HCT116 (cell line): ENCODE data around the gene CYB5A. TPM values are rescaled to one million over a fixed set of nuclear protein-coding genes. Genes with fewer than 3 reads are reported as not detected.

Source experiments
- ATAC-seq: fragments of 200-7000 bp; cut with Tn5 transposase; 2 replicates; pipeline ENCODE4 v1.9.1; 2020; ENCODE audit warnings: mild to moderate bottlenecking, moderate library complexity
- BruUV-seq: library from RNA; stranded (reverse); fragments of 400-500 nt; replicated peaks from 2 replicates; lab custom pipeline; 2021; lab: Mats Ljungman, UMichigan
- CTCF ChIA-PET: fragments of 300-600 bp; sonication (Branson Sonifier 250); formaldehyde crosslinking; loops from one replicate; lab custom pipeline; 2021; ENCODE audit warnings: antibody characterized with exemption; lab: Charles Lee
- POLR2A ChIA-PET: fragments of 300-600, 350-600 bp; sonication (Branson Sonifier 250); formaldehyde crosslinking; loops from one replicate; lab custom pipeline; 2021; ENCODE audit warnings: antibody characterized with exemption; lab: Charles Lee
- RAD21 ChIA-PET, 2 experiments: fragments of 300-600 bp; sonication (Branson Sonifier 250); formaldehyde crosslinking; loops; one replicate each; lab custom pipeline; 2023; ENCODE audit warnings: low total read pairs in 2 of 2; ENCODE audit not compliant: uncharacterized antibody in 2 of 2, unreplicated experiment in 2 of 2, low non-redundant PET in 1 of 2; lab: Charles Lee
- DNase-seq: peaks from one replicate; pipeline ENCODE4 v3.0.0-alpha.2; 2010; ENCODE audit warnings: low read depth, low spot score
- H2AFZ ChIP-seq: fragments of 200-600 bp; shearing (Covaris generic), sonication (generic); 2 replicates; pipeline ENCODE4 v1.6.1; 2017; ENCODE audit warnings: low read depth, mixed run types, mixed read lengths, antibody characterized with exemption, low read length; ENCODE audit not compliant: poor library complexity, severe bottlenecking
- H3K27ac ChIP-seq: 2 replicates; pipeline ENCODE4 v1.5.1; 2012; ENCODE audit warnings: low read depth, low read length
- H3K27me3 ChIP-seq: fragments of 200-600 bp; sonication (generic); 2 replicates; pipeline ENCODE4 v1.6.1; 2016; ENCODE audit warnings: mixed run types, low read length, mixed read lengths; ENCODE audit not compliant: insufficient read depth
- H3K36me3 ChIP-seq, 2 experiments: fragments of 200-500 bp in 1 of 2; fragments of 200-600 bp in 1 of 2; sonication (Bioruptor generic) in 1 of 2; sonication (generic) in 1 of 2; 2 replicates each; pipeline versions ENCODE4 v1.5.1 to v1.6.1; 2014 to 2016; ENCODE audit warnings: low read length in 2 of 2, inconsistent platforms in 1 of 2, mixed read lengths in 1 of 2, mixed run types in 1 of 2; ENCODE audit not compliant: insufficient read depth in 2 of 2, control insufficient read depth in 1 of 2
- H3K4me1 ChIP-seq, 2 experiments: fragments of 200-600 bp in 1 of 2; sonication (generic) in 1 of 2; 2 replicates each; pipeline versions ENCODE4 v1.5.1 to v1.6.1; 2012 to 2017; ENCODE audit warnings: low read length in 2 of 2, inconsistent platforms in 1 of 2, mild to moderate bottlenecking in 1 of 2, mixed read lengths in 1 of 2, mixed run types in 1 of 2, moderate library complexity in 1 of 2; ENCODE audit not compliant: insufficient read depth in 2 of 2, control insufficient read depth in 1 of 2
- H3K4me2 ChIP-seq: fragments of 200-600 bp; sonication (generic); 2 replicates; pipeline ENCODE4 v1.6.1; 2017; ENCODE audit warnings: mixed run types, low read length, mixed read lengths
- H3K4me3 ChIP-seq, 2 experiments: fragments of 200-600 bp in 1 of 2; sonication (generic) in 1 of 2; replicated peaks in 1 of 2; 2 replicates each; pipeline ENCODE4 v1.5.1; 2011 to 2016; ENCODE audit warnings: low read length in 2 of 2, control low read depth in 1 of 2, low read depth in 1 of 2, mild to moderate bottlenecking in 1 of 2, mixed read lengths in 1 of 2, mixed run types in 1 of 2
- H3K79me2 ChIP-seq: fragments of 200-600 bp; sonication (generic); 2 replicates; pipeline ENCODE4 v1.6.1; 2017; ENCODE audit warnings: mild to moderate bottlenecking, mixed run types, low read length, moderate library complexity, mixed read lengths; ENCODE audit not compliant: insufficient read depth
- H3K9ac ChIP-seq: fragments of 200-600 bp; sonication (generic); 2 replicates; pipeline ENCODE4 v1.6.1; 2016; ENCODE audit warnings: low read length, mixed read lengths
- H3K9me2 ChIP-seq: fragments of 200-600 bp; sonication (generic), shearing (Covaris generic); 2 replicates; pipeline ENCODE4 v1.6.1; 2017; ENCODE audit warnings: mixed run types, mild to moderate bottlenecking, moderate library complexity; ENCODE audit not compliant: insufficient read depth
- H3K9me3 ChIP-seq, 2 experiments: fragments of 200-500 bp in 1 of 2; fragments of 200-600 bp in 1 of 2; sonication (Bioruptor generic) in 1 of 2; sonication (generic) in 1 of 2; 2 replicates each; pipeline ENCODE4 v1.6.1; 2014 to 2017; ENCODE audit warnings: low read length in 2 of 2, mixed read lengths in 2 of 2, inconsistent platforms in 1 of 2, low read depth in 1 of 2, mild to moderate bottlenecking in 1 of 2, mixed run types in 1 of 2, moderate library complexity in 1 of 2; ENCODE audit not compliant: control insufficient read depth in 1 of 2, insufficient read depth in 1 of 2
- H4K20me1 ChIP-seq: fragments of 200-600 bp; sonication (generic), shearing (Covaris generic); 2 replicates; pipeline ENCODE4 v1.6.1; 2017; ENCODE audit warnings: mixed run types, mild to moderate bottlenecking, moderate library complexity; ENCODE audit not compliant: insufficient read depth
- intact Hi-C: fragments of 100-400 bp; cut with micrococcal nuclease; formaldehyde crosslinking; loops from 2 replicates; pipeline ENCODE4 v1.10.0; 2022
- total RNA-seq: library from RNA; stranded (reverse); gene quantifications from one replicate; pipeline ENCODE4 v1.2.1, GENCODE V29; 2021; ENCODE audit not compliant: unreplicated experiment
- TF ChIP-seq, protein P1 (sequence below): IDR thresholded peaks from 2 replicates; pipeline ENCODE4 v1.6.1; 2012; ENCODE audit warnings: low read depth
- TF ChIP-seq, protein P2 (sequence below): IDR thresholded peaks from 2 replicates; pipeline ENCODE4 v1.6.1; 2012

The CYB5A gene
- total RNA-seq, 1 experiment from 2014 or later = 37.7 TPM

DNA sequence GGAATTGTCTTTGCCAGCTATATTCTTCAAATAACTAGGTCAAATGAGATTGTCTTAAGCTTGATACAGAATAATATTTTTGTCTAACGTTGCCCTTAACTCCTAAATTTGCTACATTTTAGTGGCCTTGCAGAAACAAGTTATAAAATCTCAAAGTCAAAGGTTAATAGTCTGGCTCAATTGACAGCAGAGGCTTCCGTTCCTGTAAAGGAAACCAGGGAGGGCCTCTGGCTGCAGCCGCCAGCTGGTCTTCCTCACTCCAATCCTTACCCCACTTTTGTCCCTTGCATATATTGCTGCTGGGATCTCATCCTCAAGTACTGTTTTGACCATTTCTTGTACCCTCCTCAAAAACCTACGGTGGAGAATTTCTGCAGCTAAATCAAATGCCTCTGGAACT is 17.1 kb downstream of the CYB5A start:
- Histone ChIP-seq H3K9me3 (no peaks in the 10 kb centered on the region), H3K36me3 (no peaks in the 10 kb centered on the region), H3K4me2 (no peak overlapping the region), H3K4me3 (no peak overlapping the region), H3K9me2 (no peaks in the 10 kb centered on the region), H3K27me3 (no peaks in the 10 kb centered on the region), H3K4me1 (no peaks in the 10 kb centered on the region)
- ChIA-PET CTCF (no interaction called here), RAD21 (no interaction called here)
- no peak for ATAC-seq
- no TSS peak for BruUV-seq
- TF ChIP-seq, protein P1, sequence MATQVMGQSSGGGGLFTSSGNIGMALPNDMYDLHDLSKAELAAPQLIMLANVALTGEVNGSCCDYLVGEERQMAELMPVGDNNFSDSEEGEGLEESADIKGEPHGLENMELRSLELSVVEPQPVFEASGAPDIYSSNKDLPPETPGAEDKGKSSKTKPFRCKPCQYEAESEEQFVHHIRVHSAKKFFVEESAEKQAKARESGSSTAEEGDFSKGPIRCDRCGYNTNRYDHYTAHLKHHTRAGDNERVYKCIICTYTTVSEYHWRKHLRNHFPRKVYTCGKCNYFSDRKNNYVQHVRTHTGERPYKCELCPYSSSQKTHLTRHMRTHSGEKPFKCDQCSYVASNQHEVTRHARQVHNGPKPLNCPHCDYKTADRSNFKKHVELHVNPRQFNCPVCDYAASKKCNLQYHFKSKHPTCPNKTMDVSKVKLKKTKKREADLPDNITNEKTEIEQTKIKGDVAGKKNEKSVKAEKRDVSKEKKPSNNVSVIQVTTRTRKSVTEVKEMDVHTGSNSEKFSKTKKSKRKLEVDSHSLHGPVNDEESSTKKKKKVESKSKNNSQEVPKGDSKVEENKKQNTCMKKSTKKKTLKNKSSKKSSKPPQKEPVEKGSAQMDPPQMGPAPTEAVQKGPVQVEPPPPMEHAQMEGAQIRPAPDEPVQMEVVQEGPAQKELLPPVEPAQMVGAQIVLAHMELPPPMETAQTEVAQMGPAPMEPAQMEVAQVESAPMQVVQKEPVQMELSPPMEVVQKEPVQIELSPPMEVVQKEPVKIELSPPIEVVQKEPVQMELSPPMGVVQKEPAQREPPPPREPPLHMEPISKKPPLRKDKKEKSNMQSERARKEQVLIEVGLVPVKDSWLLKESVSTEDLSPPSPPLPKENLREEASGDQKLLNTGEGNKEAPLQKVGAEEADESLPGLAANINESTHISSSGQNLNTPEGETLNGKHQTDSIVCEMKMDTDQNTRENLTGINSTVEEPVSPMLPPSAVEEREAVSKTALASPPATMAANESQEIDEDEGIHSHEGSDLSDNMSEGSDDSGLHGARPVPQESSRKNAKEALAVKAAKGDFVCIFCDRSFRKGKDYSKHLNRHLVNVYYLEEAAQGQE = no peak
- TF ChIP-seq, all 23 proteins: peak for 0
- DNase-seq = no peak
- no peak overlapping the region for H3K27ac ChIP-seq
- POLR2A ChIA-PET = no interaction called here
- intact Hi-C loops = no loop called here
- no peak overlapping the region for H2AFZ ChIP-seq
- no peak overlapping the region for H3K9ac ChIP-seq
- H3K79me2 ChIP-seq = no peaks in the 10 kb centered on the region
- no peaks in the 10 kb centered on the region for H4K20me1 ChIP-seq

DNA sequence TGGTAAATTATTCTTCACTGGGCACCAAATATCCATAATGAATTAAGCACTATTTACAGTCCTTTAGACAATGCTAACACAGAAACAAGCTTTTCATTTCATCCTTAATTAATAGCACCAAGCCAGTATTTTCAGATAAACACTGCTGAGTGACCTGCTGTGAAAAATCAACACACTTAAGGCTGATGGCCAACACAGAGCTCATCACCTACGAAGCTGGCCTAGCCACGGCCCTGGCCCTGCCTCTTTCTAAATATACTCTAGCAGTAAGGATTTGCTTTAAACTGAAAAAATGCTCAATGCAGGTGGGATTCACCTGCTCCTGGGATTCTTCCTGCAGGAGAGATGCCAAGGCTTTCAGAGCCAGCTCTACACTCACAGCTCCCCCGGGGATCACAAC is 18.4 kb downstream of the CYB5A start:
- ChIA-PET POLR2A (no interaction called here), RAD21 (no interaction called here), CTCF (no interaction called here)
- ATAC-seq (no peak), DNase-seq (no peak)
- H2AFZ ChIP-seq = no peak overlapping the region
- no peaks in the 10 kb centered on the region for H3K9me2 ChIP-seq
- H3K4me2 ChIP-seq = no peak overlapping the region
- no peak overlapping the region for H3K4me3 ChIP-seq
- intact Hi-C loops = no loop called here
- no peaks in the 10 kb centered on the region for H3K79me2 ChIP-seq
- no peak overlapping the region for H3K9ac ChIP-seq
- H3K9me3 ChIP-seq = no peaks in the 10 kb centered on the region
- no peak overlapping the region for H3K27ac ChIP-seq
- no peaks in the 10 kb centered on the region for H4K20me1 ChIP-seq
- H3K4me1 ChIP-seq = no peaks in the 10 kb centered on the region
- BruUV-seq = no TSS peak
- TF ChIP-seq, protein P2, sequence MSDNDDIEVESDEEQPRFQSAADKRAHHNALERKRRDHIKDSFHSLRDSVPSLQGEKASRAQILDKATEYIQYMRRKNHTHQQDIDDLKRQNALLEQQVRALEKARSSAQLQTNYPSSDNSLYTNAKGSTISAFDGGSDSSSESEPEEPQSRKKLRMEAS = no peak
- H3K36me3 ChIP-seq = no peaks in the 10 kb centered on the region
- H3K27me3 ChIP-seq = no peaks in the 10 kb centered on the region
